HepG2 (cell line): ENCODE data around the gene NR1H3. TPM values are rescaled to one million over a fixed set of nuclear protein-coding genes. Genes with fewer than 3 reads are reported as not detected.

Experiments
- ARID5B ChIP-seq: IDR thresholded peaks from 2 replicates; pipeline ENCODE4 v1.4.0; 2020; ENCODE audit warnings: mild to moderate bottlenecking, missing genetic modification reagents
- BHLHE40 ChIP-seq: IDR thresholded peaks from 2 replicates; pipeline ENCODE4 v1.6.1; 2011; ENCODE audit warnings: low read length, improper control_type of control experiment
- CTCF ChIP-seq: sonication (generic); formaldehyde crosslinking; IDR thresholded peaks from 2 replicates; pipeline ENCODE4 v1.5.0; 2020; ENCODE audit warnings: mild to moderate bottlenecking, missing genetic modification reagents, moderate library complexity
- GPBP1L1 ChIP-seq: sonication (generic); formaldehyde crosslinking; IDR thresholded peaks from 2 replicates; pipeline ENCODE4 v1.5.0; 2020; ENCODE audit warnings: mild to moderate bottlenecking, missing genetic modification reagents
- KDM3A ChIP-seq: IDR thresholded peaks from 2 replicates; pipeline ENCODE4 v1.6.1; 2018; ENCODE audit warnings: low read depth, missing compliant biosample characterization
- MAFG ChIP-seq: sonication (generic); formaldehyde crosslinking; IDR thresholded peaks from 2 replicates; pipeline ENCODE4 v1.5.1; 2020; ENCODE audit warnings: mild to moderate bottlenecking, missing genetic modification reagents
- MEF2D ChIP-seq: sonication (generic); formaldehyde crosslinking; IDR thresholded peaks from 2 replicates; pipeline ENCODE4 v1.5.1; 2020; ENCODE audit warnings: mild to moderate bottlenecking, missing genetic modification reagents
- NPAS2 ChIP-seq: sonication (generic); formaldehyde crosslinking; IDR thresholded peaks from 2 replicates; pipeline ENCODE4 v1.8.0; 2022; ENCODE audit warnings: mild to moderate bottlenecking, missing genetic modification reagents, borderline replicate concordance
- PRDM10 ChIP-seq: sonication (generic); formaldehyde crosslinking; IDR thresholded peaks from 2 replicates; pipeline ENCODE4 v1.4.0; 2020; ENCODE audit warnings: low read depth, missing genetic modification reagents
- RBM39 ChIP-seq: fragments of 200-400 bp; formaldehyde crosslinking; IDR thresholded peaks from one replicate; pipeline ENCODE4 v1.6.1; 2018; ENCODE audit warnings: antibody characterized with exemption, mild to moderate bottlenecking, low read depth, low read length; ENCODE audit not compliant: poor library complexity, severe bottlenecking
- REPIN1 ChIP-seq: sonication (generic); formaldehyde crosslinking; IDR thresholded peaks from 2 replicates; pipeline ENCODE4 v1.8.0; 2022; ENCODE audit warnings: missing genetic modification reagents, low read depth, mild to moderate bottlenecking, borderline replicate concordance
- RFXAP ChIP-seq: sonication (generic); formaldehyde crosslinking; IDR thresholded peaks from 2 replicates; pipeline ENCODE4 v1.4.0; 2020; ENCODE audit warnings: missing genetic modification reagents, borderline replicate concordance
- TEAD2 ChIP-seq: sonication (generic); formaldehyde crosslinking; IDR thresholded peaks from 2 replicates; pipeline ENCODE4 v1.9.0; 2021; ENCODE audit warnings: missing genetic modification reagents
- TRIM22 ChIP-seq: fragments of 450-650 bp; IDR thresholded peaks from 2 replicates; pipeline ENCODE4 v1.6.1; 2017
- ZC3H13 ChIP-seq: sonication (generic); formaldehyde crosslinking; IDR thresholded peaks from 2 replicates; pipeline ENCODE4 v1.8.1; 2023; ENCODE audit warnings: mild to moderate bottlenecking, missing genetic modification reagents, moderate library complexity
- ZNF17 ChIP-seq: sonication (generic); formaldehyde crosslinking; IDR thresholded peaks from 2 replicates; pipeline ENCODE4 v1.5.0; 2020; ENCODE audit warnings: mild to moderate bottlenecking, missing genetic modification reagents
- ZNF549 ChIP-seq: sonication (generic); formaldehyde crosslinking; IDR thresholded peaks from 2 replicates; pipeline ENCODE4 v1.5.0; 2020; ENCODE audit warnings: missing genetic modification reagents
- polyA plus RNA-seq, 8 experiments: library from polyadenylated mRNA; depleted of rRNA in 3 of 8; stranded (reverse) in 7 of 8; unstranded in 1 of 8; fragments of >200 nt; fragmentation: Illumina TruSeq in 4 of 8; extraction: Trizol in 4 of 8; gene quantifications; 2 replicates each; pipeline versions ENCODE4 v1.2.1 to v1.2.3, GENCODE V29; 2011 to 2016; ENCODE audit warnings: low read depth in 4 of 8, missing spikeins in 1 of 8, mixed read lengths in 1 of 8; ENCODE audit not compliant: insufficient read depth in 1 of 8
- total RNA-seq, 5 experiments: library from RNA; depleted of rRNA; stranded (reverse); fragments of >200 nt; fragmentation: Illumina TruSeq; extraction: Trizol; gene quantifications; 2 replicates each; pipeline ENCODE4 v1.2.3, GENCODE V29; 2016; ENCODE audit warnings: low read depth in 1 of 5

Gene NR1H3
- total and polyA plus RNA-seq, 2 of the 13 experiments (the other 11 are each of a cell fraction or from before 2014, with no cell fraction given), result 41.8 to 102 TPM

- TF ChIP-seq MAFG, result no peak
- no peak for TF ChIP-seq TRIM22
- peak; percentile 84 for TF ChIP-seq ZC3H13 (CRISPR knock-in tag)
- TF ChIP-seq GPBP1L1 (CRISPR knock-in tag), result no peak
- no peak for TF ChIP-seq ZNF17
- TF ChIP-seq BHLHE40, result peak; percentile 52; the same call in 1 of the 2 replicates
- TF ChIP-seq ZNF549 (CRISPR knock-in tag), result no peak
- TF ChIP-seq ARID5B (CRISPR knock-in tag), result peak; percentile 62
- no peak for TF ChIP-seq TEAD2
- TF ChIP-seq RFXAP (CRISPR knock-in tag), result peak; percentile 65; the same call in 1 of the 2 replicates
- TF ChIP-seq PRDM10 (CRISPR knock-in tag), result peak; percentile 90
- peak; percentile 90 for TF ChIP-seq MEF2D (CRISPR knock-in tag)
- no peak for TF ChIP-seq NPAS2 (CRISPR knock-in tag)
- TF ChIP-seq CTCF (CRISPR knock-in tag), result peak; percentile 57
- TF ChIP-seq RBM39, result peak; percentile 92
- peak; percentile 85 for TF ChIP-seq REPIN1
- peak; percentile 86 for TF ChIP-seq KDM3A (CRISPR knock-in tag)
Measured at GRCh38 chr11:47248664-47249377, 9.0 kb upstream of the NR1H3 start, which contains the start of gene ACP2 (continued).
